RWPE2 (cell line): ENCODE measurements around the gene LILRB1.
"Not testable (repeated sequence)": the region's sequence is repeated elsewhere in the genome, so short reads cannot be mapped to it uniquely, and the experiment has no call there.

Experiments
- ATAC-seq: fragments of 200-7000 bp; cut with Tn5 transposase; 3 replicates; pipeline ENCODE4 v1.9.1; 2021; ENCODE audit warnings: low read depth
- DNase-seq: peaks from one replicate; pipeline ENCODE4 v3.0.0-alpha.2; 2020; ENCODE audit warnings: low spot score
- H3K27ac ChIP-seq: fragments of 450-650 bp; 2 replicates; pipeline ENCODE4 v1.5.1; 2017; ENCODE audit warnings: mild to moderate bottlenecking; ENCODE audit not compliant: poor library complexity, severe bottlenecking
- H3K27me3 ChIP-seq: fragments of 250-450 bp; sonication (Bioruptor Pico); 2 replicates; pipeline ENCODE4 v1.5.1; 2021; ENCODE audit warnings: mild to moderate bottlenecking, moderate library complexity; ENCODE audit not compliant: insufficient read depth, poor library complexity, severe bottlenecking
- H3K36me3 ChIP-seq: fragments of 250-450 bp; sonication (Bioruptor Pico); 2 replicates; pipeline ENCODE4 v1.5.1; 2020; ENCODE audit warnings: low read depth, mild to moderate bottlenecking, moderate library complexity
- H3K4me1 ChIP-seq: fragments of 250-450 bp; sonication (Bioruptor Pico); 2 replicates; pipeline ENCODE4 v1.5.1; 2021; ENCODE audit warnings: mild to moderate bottlenecking, moderate library complexity; ENCODE audit not compliant: insufficient read depth, poor library complexity, severe bottlenecking
- H3K4me3 ChIP-seq: fragments of 250-450 bp; sonication (Bioruptor Pico); 2 replicates; pipeline ENCODE4 v1.5.1; 2021; ENCODE audit warnings: mild to moderate bottlenecking, moderate library complexity; ENCODE audit not compliant: severe bottlenecking
- H3K9me3 ChIP-seq: fragments of 250-450 bp; sonication (Bioruptor Pico); 2 replicates; pipeline ENCODE4 v1.5.1; 2021; ENCODE audit warnings: mild to moderate bottlenecking, moderate library complexity; ENCODE audit not compliant: severe bottlenecking
- CTCF ChIP-seq: fragments of 450-650 bp; IDR thresholded peaks from one replicate; pipeline ENCODE4 v1.5.1; 2017; ENCODE audit warnings: mild to moderate bottlenecking, moderate library complexity; ENCODE audit not compliant: poor library complexity, severe bottlenecking

The LILRB1 gene

GRCh38 chr19:54626757-54627156 is 3.5 kb upstream of the LILRB1 start:
- Histone ChIP-seq H3K4me3 (no peak overlapping the region), H3K27ac (no peak overlapping the region), H3K4me1 (peaks cover 5% of the 10 kb centered on the region), H3K36me3 (no peaks in the 10 kb centered on the region), H3K9me3 (no peaks in the 10 kb centered on the region), H3K27me3 (no peaks in the 10 kb centered on the region)
- no peak for TF ChIP-seq CTCF
- ATAC-seq (no peak), DNase-seq (no peak)

GRCh38 chr19:54627912-54628311 is 2.4 kb upstream of the LILRB1 start:
- not testable (repeated sequence) for H3K4me1 ChIP-seq, H3K9me3 ChIP-seq, DNase-seq, H3K27ac ChIP-seq, H3K4me3 ChIP-seq, ATAC-seq, H3K36me3 ChIP-seq, H3K27me3 ChIP-seq

- no peak overlapping the region for H3K27ac ChIP-seq
- H3K9me3 ChIP-seq, result no peaks in the 10 kb centered on the region
- no peaks in the 10 kb centered on the region for H3K36me3 ChIP-seq
- DNase-seq (no peak), ATAC-seq (no peak)
- peaks cover 5% of the 10 kb centered on the region for H3K4me1 ChIP-seq
- H3K27me3 ChIP-seq, result no peaks in the 10 kb centered on the region
- no peak overlapping the region for H3K4me3 ChIP-seq
- no peak for TF ChIP-seq CTCF
Measured at GRCh38 chr19:54630782-54631181, 498 bp downstream of the LILRB1 start.

GRCh38 chr19:54631489-54632337 is 1.4 kb downstream of the LILRB1 start:
- H3K4me3 ChIP-seq, H3K36me3 ChIP-seq, H3K27ac ChIP-seq, H3K27me3 ChIP-seq, DNase-seq, H3K9me3 ChIP-seq, ATAC-seq, H3K4me1 ChIP-seq: not testable (repeated sequence)

GRCh38 chr19:54632517-54632916 is 2.2 kb downstream of the LILRB1 start:
- H3K27me3 ChIP-seq, result not testable (repeated sequence)

GRCh38 chr19:54633401-54633800 is 3.1 kb downstream of the LILRB1 start:
- no peaks in the 10 kb centered on the region for H3K4me1 ChIP-seq
- peaks cover 4% of the 10 kb centered on the region for H3K27me3 ChIP-seq
- ATAC-seq (no peak), DNase-seq (no peak)
- no peaks in the 10 kb centered on the region for H3K9me3 ChIP-seq
- no peak for TF ChIP-seq CTCF
- no peak overlapping the region for H3K27ac ChIP-seq
- no peak overlapping the region for H3K4me3 ChIP-seq
- H3K36me3 ChIP-seq, result no peaks in the 10 kb centered on the region

More at GRCh38 chr19:54632517-54632916, 2.2 kb downstream of the LILRB1 start:
- H3K4me3 ChIP-seq, DNase-seq, H3K9me3 ChIP-seq, ATAC-seq, H3K4me1 ChIP-seq, H3K27ac ChIP-seq, H3K36me3 ChIP-seq: not testable (repeated sequence)

GRCh38 chr19:54636081-54636480 is 5.8 kb downstream of the LILRB1 start:
- H3K27ac ChIP-seq, H3K4me3 ChIP-seq, H3K36me3 ChIP-seq, DNase-seq, H3K4me1 ChIP-seq, H3K9me3 ChIP-seq, ATAC-seq, H3K27me3 ChIP-seq: not testable (repeated sequence)
